GM19455 (cell line): Measurements from ENCODE around the gene FIZ1.

ENCODE experiments used
- ATAC-seq: cut with Tn5 transposase; IDR thresholded peaks from one replicate; pipeline ENCODE4 v1.9.1; 2021; ENCODE audit not compliant: unreplicated experiment

Gene FIZ1

DNA sequence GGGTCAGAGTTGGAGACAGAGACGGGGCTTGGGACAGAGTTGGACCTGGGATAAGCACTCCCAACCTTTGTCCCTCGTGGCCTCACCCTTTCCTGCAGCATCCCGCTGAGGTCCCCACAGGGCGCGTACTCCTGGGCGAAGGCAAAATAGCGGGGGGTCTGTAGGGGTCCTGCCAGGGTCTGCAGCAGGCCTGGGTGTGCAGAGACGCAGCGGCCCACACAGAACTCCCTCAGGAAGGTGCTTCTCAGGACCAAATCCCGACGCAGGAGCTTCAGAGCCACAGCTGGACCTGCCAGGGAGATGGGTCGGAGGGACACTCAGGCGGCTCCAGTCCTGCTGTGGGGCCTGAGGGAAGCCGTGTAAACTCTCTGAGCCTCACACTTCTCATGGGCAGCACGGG, 55.3 kb downstream of the FIZ1 start:
- no peak for ATAC-seq

DNA sequence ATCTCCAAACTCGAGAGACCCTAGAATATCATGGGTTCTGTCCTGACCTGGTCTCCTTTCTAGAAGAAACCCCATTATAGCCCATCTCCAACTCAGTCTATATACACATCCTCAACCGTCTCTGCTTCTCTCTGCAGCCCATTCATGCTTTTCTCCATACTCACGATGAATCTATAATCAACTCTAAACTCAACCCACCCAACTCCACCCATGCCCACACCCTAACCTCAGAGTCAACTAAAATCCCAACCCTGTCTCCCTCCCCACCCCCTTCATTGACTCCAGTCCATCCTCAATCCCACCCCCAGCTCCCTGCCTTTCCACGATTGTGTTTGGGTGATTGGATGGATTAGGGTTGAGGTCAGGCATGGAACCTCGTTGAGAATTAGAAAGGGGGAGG, 55.8 kb downstream of the FIZ1 start:
- ATAC-seq = no peak

DNA sequence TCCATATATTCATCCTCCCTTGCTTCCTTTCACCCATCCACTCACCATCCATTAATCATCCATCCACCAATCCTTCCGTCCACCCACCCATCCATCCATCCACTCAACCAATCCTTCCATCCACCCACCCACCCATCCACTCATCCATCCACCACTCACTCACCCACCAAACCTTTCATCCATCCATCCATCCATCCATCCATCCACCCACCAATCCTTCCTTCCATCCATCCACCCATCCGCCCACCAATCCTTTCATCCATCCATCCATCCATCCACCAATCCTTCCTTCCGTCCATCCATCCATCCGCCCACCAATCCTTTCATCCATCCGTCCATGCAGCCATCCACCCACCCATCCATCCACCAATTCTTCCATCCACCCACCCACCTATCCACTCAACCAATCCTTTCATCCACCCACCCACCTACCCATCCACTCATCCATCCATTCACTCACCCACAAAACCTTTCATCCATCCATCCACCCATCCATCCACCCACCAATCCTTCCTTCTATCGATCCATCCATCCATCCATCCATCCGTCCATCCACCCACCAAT, 56.9 kb downstream of the FIZ1 start:
- ATAC-seq = no peak
